ENCODE measurements around the gene LGALS7B.
"Not testable (repeated sequence)": the region's sequence is repeated elsewhere in the genome, so short reads cannot be mapped to it uniquely, and the experiment has no call there.

LGALS7B gene

DNA sequence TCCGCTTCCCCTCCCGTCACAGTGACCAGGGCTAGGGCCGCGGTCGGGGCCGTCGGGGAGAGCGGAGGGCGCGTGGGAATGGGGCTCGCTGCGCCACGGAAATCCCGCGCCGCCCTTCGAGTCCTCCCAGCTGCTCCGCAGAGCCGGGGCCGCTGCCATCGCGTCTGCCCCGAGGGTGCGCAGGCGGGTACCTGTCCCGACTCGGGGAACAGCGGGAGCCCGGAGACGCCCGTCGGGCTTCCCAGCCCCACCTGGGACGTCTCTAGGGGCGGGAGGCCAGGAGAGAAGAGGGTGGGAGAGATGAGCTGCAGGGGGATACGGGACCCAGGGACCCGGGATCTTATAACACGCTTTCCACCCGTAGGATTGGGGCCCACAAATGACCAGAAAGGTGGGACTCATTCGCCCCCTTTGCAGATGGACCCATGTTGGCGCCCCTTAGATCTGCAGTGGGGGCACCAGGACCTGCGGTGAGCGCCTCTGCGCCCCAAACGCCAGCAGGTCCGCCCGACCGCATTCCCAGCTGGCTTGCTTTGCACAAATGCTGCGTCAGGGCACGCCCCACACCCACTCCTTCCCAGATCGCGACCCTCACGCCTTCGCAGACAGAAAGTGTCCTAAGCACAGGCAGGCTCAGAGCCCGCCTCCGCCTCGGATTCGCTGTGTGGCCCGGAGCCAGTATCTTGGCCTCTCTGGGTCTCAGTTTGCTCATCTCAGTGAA, 18.6 kb upstream of the LGALS7B start:
- DNase-seq, result not testable (repeated sequence)

- DNase-seq, result not testable (repeated sequence)
These were observed 18.1 kb upstream of the LGALS7B start for GRCh38 chr19:38770949-38771275.

DNA sequence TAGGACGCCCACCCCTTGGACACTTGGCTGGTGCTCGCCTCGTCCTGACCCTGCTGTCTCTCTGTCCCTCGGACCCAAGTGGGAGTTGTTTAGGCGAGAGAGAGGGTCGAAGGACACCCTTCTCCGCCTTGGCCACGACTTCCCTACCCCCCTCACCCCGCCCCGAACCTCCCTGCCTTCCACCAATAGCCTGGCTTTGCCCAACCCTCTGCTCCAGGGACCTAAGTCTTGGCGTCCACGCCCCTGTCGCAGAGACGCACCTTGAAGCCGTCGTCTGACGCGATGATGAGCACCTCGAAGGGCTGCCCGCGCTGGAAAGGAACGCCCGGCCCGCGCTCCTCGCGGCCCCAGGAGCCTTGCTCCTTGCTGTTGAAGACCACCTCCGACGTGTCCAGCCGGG, 17.4 kb upstream of the LGALS7B start:
- DNase-seq, result not testable (repeated sequence)

- DNase-seq, result no peak
These were observed 15.4 kb upstream of the LGALS7B start, which contains the start of gene LGALS7 for GRCh38 chr19:38773469-38774177. Gene LGALS7 (minus strand): TSS chr19:38773517. CDS start chr19:38773492, 25 bp downstream.

- no peak for DNase-seq
These were observed 14.6 kb upstream of the LGALS7B start for GRCh38 chr19:38774181-38774950.

DNA sequence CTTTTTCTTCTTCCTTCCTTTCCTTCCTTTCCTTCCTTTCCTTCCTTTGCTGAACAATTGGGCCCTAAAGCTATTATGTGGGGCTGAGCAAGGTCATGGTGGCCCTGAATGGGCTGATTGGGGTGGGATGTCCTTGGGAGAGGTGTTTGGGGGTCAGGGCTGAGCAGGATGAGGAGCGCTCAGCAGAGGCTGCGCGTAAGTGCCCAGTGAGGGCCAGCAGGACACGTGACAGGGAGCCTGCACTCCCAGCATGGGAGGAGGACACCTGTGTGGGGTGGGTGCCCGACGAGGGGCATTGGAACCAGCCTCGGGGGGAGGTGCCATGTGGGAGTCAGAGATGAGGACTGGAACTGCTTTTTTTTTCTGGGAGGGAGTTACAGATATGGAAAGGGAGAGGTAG, 10.3 kb upstream of the LGALS7B start:
- DNase-seq, result no peak

DNA sequence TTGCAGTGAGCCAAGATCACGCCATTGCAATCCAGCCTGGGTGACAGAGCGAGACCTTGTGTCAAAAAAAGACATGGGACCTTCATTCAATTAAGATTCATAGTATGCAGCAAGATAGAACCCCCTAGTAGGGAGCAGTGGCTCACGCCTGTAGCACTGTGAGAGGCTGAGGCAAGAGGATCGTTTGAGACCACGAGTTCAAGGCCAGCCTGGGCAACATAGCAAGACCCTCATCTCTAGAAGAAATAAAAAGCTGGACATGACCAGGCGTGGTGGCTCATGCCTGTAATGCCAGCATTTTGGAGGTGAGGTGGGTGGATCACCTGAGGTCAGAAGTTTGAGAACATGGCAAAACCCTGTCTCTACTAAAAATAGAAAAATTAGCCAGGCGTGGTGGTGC, 8.6 kb upstream of the LGALS7B start:
- no peak for DNase-seq

DNA sequence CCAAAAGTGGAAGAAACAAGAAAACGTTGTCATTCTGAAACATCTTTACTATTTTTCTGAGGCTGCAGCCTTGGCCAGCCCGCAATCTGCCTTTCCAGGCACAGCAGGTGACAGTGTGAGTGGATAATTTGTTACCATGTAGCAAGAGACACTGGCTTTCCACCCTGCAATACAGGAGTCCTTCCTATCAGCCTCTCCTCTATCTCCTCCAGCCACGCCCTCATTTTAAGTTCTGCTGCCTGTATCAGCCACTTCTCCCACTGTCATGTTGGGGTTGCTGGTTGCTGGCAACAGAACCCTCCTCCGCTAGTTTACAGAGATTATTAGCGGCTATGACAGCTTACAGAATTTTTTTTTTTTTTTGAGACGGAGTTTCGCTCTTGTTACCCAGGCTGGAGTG, 7.9 kb upstream of the LGALS7B start:
- DNase-seq, result no peak

- not testable (repeated sequence) for DNase-seq
These were observed 6.8 kb upstream of the LGALS7B start for GRCh38 chr19:38782212-38782611.

DNA sequence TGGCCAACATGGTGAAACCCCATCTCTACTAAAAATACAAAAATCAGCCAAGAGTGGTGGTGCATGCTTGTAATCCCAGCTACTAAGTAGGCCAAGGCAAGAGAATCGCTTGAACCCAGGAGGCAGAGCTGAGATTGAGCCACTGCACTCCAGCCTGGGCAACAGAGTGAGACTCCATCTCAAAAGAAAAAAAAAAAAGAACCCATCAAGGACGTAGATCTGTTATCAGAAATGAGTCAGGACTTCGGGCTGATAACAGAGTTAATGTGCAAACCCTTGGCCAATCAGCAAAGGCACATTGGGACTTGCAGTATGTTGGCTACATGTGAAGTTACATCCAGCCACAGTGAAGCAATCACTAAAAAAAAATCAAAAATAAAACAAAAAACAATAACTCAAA, 4.8 kb upstream of the LGALS7B start:
- no peak for DNase-seq

GRCh38 chr19:38785187-38785699, 3.8 kb upstream of the LGALS7B start:
- no peak for DNase-seq

DNA sequence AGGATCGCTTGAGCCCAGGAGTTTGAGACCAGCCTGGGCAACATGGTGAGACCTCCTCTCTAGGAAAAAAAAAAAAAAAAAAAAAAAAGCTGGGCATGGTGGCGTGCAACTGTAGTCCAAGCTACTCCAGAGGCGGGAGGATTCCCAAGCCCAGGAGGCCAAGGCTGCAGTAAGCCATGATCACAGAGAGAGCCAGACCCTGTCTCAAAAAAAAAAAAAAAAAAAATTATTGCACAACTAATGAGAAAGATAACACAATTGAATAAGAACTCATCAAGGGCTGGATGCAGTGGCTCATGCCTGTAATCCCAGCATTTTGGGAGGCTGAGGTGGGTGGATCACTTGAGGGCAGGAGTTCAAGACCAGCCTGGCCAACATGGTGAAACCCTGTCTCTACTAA, 2.9 kb upstream of the LGALS7B start:
- not testable (repeated sequence) for DNase-seq

DNA sequence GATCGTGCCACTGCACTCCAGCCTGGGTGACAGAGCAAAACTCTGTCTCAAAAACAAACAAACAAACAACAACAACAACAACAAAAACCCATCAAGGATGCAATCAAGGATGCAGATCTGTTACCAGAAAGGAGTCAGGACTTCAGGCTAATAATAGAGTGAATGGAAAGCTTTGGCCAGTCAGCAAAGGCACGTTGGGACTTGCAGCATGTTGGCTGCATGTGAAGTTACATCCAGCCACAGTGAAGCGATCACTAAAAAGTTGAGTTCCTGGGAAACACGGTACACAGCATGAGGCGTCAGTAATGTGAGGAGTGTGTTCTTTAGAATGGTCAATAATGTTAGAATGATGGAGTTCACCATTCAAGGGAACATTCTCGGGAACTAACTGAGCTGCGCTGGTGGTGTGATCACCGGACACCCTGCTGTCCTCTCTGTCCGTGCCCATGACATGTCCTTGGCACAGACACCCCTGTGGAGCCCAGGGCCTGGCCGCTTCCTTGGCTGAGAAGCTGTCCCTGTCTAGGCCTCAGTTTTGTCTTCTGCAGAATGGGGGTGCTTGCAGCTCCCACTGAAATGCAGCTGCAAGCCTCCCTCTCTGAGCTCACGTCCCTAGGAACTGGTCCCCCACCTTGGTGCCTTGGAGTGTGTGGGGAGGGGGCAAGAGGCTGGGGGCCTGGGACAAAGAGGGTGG, 2.3 kb upstream of the LGALS7B start:
- DNase-seq, result no peak

- DNase-seq, result not testable (repeated sequence)
These were observed 1.8 kb downstream of the LGALS7B start for GRCh38 chr19:38790507-38791403.

GRCh38 chr19:38791451-38792064, 2.6 kb downstream of the LGALS7B start:
- not testable (repeated sequence) for DNase-seq

DNA sequence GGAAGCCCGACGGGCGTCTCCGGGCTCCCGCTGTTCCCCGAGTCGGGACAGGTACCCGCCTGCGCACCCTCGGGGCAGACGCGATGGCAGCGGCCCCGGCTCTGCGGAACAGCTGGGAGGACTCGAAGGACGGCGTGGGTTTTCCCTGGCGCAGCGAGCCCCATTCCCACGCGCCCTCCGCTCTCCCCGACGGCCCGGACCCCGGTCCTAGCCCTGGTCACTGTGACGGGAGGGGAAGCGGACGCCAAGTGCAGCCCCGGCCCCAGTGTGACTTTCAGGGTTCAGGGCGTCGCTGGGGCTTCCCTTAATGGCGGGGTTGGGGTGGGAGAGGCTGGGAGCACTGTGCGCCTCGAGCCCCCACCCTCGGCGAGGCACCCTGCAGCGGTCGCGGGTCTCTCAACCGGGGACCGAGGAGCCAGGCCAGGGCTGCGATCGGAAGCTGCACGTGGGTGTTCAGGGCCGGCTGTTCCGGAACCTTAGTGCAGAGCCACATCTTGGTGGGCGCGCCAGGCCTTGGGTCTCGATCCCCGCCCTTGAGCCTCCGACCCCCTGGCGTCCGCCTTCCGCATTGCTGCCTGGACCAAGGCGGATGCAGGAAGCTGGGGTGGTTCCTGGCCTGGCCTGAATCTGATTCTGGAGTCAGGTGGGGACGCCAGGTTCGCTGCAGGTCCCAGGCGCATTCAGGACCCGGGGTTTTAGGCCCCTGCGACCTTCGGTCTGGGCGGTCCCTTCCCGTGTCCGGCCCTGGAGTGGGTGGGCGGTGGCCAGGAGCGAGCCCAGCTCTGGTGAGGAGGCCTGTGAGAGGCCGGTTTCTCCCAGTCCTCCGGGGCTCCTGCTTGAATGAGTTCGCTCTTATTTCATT, 3.5 kb downstream of the LGALS7B start:
- DNase-seq, result no peak

- DNase-seq, result peak; percentile 60
These were observed 4.2 kb downstream of the LGALS7B start for GRCh38 chr19:38793177-38793576.

GRCh38 chr19:38793671-38794070, 4.7 kb downstream of the LGALS7B start:
- no peak for DNase-seq

- DNase-seq, result no peak
These were observed 6.5 kb downstream of the LGALS7B start for GRCh38 chr19:38795549-38795948.

DNA sequence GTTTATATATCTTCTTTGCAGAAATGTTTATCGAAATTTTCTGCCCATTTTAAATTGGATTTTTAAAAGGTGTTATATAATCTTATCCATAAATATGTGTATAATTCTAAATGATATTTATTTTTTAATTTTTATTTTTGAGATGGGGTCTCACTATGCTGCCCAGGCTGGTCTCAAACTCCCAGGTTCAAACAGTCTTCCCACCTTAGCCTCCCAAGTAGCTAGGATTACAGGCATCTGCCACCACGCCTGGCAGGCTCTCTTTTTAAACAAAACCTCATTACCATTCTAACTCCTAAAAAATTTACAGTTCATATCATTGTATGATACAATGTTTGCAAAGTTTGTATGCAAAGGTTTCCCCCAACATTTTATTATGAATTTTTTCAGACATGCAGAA, 7.2 kb downstream of the LGALS7B start:
- DNase-seq, result no peak

Data from EL (cell line).